ENCODE results near the gene CCNY. TPM values are rescaled to one million over a fixed set of nuclear protein-coding genes. Genes with fewer than 3 reads are reported as not detected.

CCNY gene
- total RNA-seq, 1 experiment from 2014 or later: 51.9 TPM

GRCh38 chr10:35363587-35363986 lies 27.3 kb downstream of the CCNY start:
- Histone ChIP-seq H3K9me3 (ENCODE audit: control insufficient read depth, insufficient read depth, low read depth, low read length) (no peaks in the 10 kb centered on the region), H3K36me3 (ENCODE audit: control insufficient read depth, insufficient read depth, low read length) (no peaks in the 10 kb centered on the region), H3K4me3 (ENCODE audit: low read depth in 2 of 2, low read length in 2 of 2) (no peak overlapping the region), H3K27ac (ENCODE audit: low read length) (no peak overlapping the region), H3K27me3 (ENCODE audit: control insufficient read depth, insufficient read depth, low read length) (no peaks in the 10 kb centered on the region), H3K4me1 (ENCODE audit: control insufficient read depth, insufficient read depth, low read length) (peaks cover 11% of the 10 kb centered on the region)
- DNase-seq (ENCODE audit: low read depth, low spot score) (no peak), ATAC-seq (no peak)
- POLR2A ChIA-PET: no interaction called here
- BruUV-seq (replicated peaks): no TSS peak
- intact Hi-C loops (cut with micrococcal nuclease; ENCODE audit: unreplicated experiment): no loop called here
- in situ Hi-C loops (cut with HindIII; ENCODE audit: low pct_unique_long_range_greater_than_20kb, low sequenced_read_pairs): no loop called here
- CTCF ChIA-PET: no interaction called here
- TF ChIP-seq REST (IDR thresholded peaks at IDR 0.05; ENCODE audit: insufficient read depth in 1 of 2, low read depth in 2 of 2, low read length in 1 of 2) (no peak), TCF7L2 (IDR thresholded peaks at IDR 0.05; ENCODE audit: low read depth, low read length) (no peak)

DNA sequence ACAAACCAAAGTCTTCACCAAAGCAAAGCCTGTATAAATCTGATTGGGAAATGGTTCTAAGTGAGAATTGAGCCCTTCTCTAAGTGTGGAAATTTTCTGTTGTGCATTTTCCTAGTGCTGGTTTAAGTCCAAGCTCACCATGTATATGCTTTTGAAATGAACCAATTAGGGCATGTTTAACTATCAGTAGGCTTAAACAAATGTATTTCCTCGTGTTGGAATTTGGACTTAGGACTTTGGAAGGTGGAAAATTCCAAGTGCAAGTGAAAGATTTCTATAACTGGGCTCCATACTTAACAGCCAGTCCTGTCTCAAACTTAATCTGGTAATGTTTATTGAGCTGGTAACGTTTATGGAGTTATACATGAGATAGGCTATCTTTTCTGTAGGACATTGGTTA lies 28.5 kb downstream of the CCNY start:
- peaks cover 16% of the 10 kb centered on the region for H3K4me1 ChIP-seq (ENCODE audit: control insufficient read depth, insufficient read depth, low read length)
- BruUV-seq (replicated peaks): no TSS peak
- no peaks in the 10 kb centered on the region for H3K36me3 ChIP-seq (ENCODE audit: control insufficient read depth, insufficient read depth, low read length)
- DNase-seq (ENCODE audit: low read depth, low spot score) (no peak), ATAC-seq (no peak)
- no peaks in the 10 kb centered on the region for H3K27me3 ChIP-seq (ENCODE audit: control insufficient read depth, insufficient read depth, low read length)
- H3K27ac ChIP-seq (ENCODE audit: low read length): no peak overlapping the region
- CTCF ChIA-PET: no interaction called here
- in situ Hi-C loops (cut with HindIII; ENCODE audit: low pct_unique_long_range_greater_than_20kb, low sequenced_read_pairs): no loop called here
- H3K9me3 ChIP-seq (ENCODE audit: control insufficient read depth, insufficient read depth, low read depth, low read length): no peaks in the 10 kb centered on the region
- no peak for TF ChIP-seq REST (IDR thresholded peaks at IDR 0.05; ENCODE audit: insufficient read depth in 1 of 2, low read depth in 2 of 2, low read length in 1 of 2)
- TF ChIP-seq POLR2AphosphoS5 (IDR thresholded peaks at IDR 0.05; ENCODE audit: low read depth, low read length): no peak
- TF ChIP-seq, protein P1, sequence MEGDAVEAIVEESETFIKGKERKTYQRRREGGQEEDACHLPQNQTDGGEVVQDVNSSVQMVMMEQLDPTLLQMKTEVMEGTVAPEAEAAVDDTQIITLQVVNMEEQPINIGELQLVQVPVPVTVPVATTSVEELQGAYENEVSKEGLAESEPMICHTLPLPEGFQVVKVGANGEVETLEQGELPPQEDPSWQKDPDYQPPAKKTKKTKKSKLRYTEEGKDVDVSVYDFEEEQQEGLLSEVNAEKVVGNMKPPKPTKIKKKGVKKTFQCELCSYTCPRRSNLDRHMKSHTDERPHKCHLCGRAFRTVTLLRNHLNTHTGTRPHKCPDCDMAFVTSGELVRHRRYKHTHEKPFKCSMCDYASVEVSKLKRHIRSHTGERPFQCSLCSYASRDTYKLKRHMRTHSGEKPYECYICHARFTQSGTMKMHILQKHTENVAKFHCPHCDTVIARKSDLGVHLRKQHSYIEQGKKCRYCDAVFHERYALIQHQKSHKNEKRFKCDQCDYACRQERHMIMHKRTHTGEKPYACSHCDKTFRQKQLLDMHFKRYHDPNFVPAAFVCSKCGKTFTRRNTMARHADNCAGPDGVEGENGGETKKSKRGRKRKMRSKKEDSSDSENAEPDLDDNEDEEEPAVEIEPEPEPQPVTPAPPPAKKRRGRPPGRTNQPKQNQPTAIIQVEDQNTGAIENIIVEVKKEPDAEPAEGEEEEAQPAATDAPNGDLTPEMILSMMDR (IDR thresholded peaks at IDR 0.05): no peak
- intact Hi-C loops (cut with micrococcal nuclease; ENCODE audit: unreplicated experiment): no loop called here
- no peak overlapping the region for H3K4me3 ChIP-seq (ENCODE audit: low read depth in 2 of 2, low read length in 2 of 2)
- POLR2A ChIA-PET: no interaction called here

Data from Panc1 (cell line).